ENCODE data around the gene PKP4.

Gene PKP4

GRCh38 chr2:158723181-158723838 is 266.6 kb downstream of the PKP4 start:
- DNase-seq: no peak

GRCh38 chr2:158723921-158724802 is 267.4 kb downstream of the PKP4 start:
- DNase-seq: no peak

- DNase-seq: no peak
Measured at GRCh38 chr2:158724803-158725381, 268.1 kb downstream of the PKP4 start.

- no peak for DNase-seq
Measured at GRCh38 chr2:158725441-158725891, 268.7 kb downstream of the PKP4 start.

- DNase-seq: no peak
Measured at GRCh38 chr2:158726911-158727592, 270.3 kb downstream of the PKP4 start.

- DNase-seq: no peak
Measured at GRCh38 chr2:158728422-158728821, 271.7 kb downstream of the PKP4 start.

- no peak for DNase-seq
Measured at GRCh38 chr2:158729451-158729850, 272.7 kb downstream of the PKP4 start.

- no peak for DNase-seq
Measured at GRCh38 chr2:158729873-158730620, 273.3 kb downstream of the PKP4 start.

GRCh38 chr2:158730621-158731140 is 273.9 kb downstream of the PKP4 start:
- no peak for DNase-seq

GRCh38 chr2:158731386-158731785 is 274.6 kb downstream of the PKP4 start:
- no peak for DNase-seq

Data from stimulated activated CD4-positive, alpha-beta T cell treated with anti-CD3 and anti-CD28 coated beads, Interleukin-2, amount 100 ng/mL, for 48 hours (primary cell).